Activated T-cell treated with anti-CD3 and anti-CD28 coated beads, Interleukin-2, amount 50 U/mL, for 72 hours (primary cell): ENCODE results near the gene CCDC85C. TPM values are rescaled to one million over a fixed set of nuclear protein-coding genes. Genes with fewer than 3 reads are reported as not detected.

ENCODE experiments used
- ATAC-seq, 2 donors: fragments of 150-1000 bp; cut with Tn5 transposase; replicated peaks in 1 of 2; 2 replicates each; pipeline ENCODE4 v1.10.0; 2021; ENCODE audit warnings: moderate library complexity in 2 of 2, mild to moderate bottlenecking in 1 of 2
- DNase-seq, 2 donors: peaks; one replicate each; pipeline ENCODE4 v3.0.0; 2021 to 2022; ENCODE audit warnings: mixed read lengths in 1 of 2
- H3K27ac Mint-ChIP-seq: one replicate; pipeline ENCODE4 v1.8.0; 2022; ENCODE audit warnings: mild to moderate bottlenecking, moderate library complexity, mixed read lengths
- H3K27me3 Mint-ChIP-seq: one replicate; pipeline ENCODE4 v1.8.0; 2022; ENCODE audit warnings: low read depth, mixed read lengths
- H3K36me3 Mint-ChIP-seq, 2 donors: one replicate each; pipeline ENCODE4 v1.8.0; 2022; ENCODE audit warnings: mixed read lengths in 2 of 2, mild to moderate bottlenecking in 1 of 2; ENCODE audit not compliant: insufficient read depth in 2 of 2
- H3K4me1 Mint-ChIP-seq: one replicate; pipeline ENCODE4 v1.8.0; 2022; ENCODE audit warnings: low read depth, mixed read lengths
- H3K4me3 Mint-ChIP-seq, 2 donors: one replicate each; pipeline ENCODE4 v1.8.0; 2022; ENCODE audit warnings: mild to moderate bottlenecking in 2 of 2, mixed read lengths in 2 of 2, moderate library complexity in 2 of 2
- H3K9me3 Mint-ChIP-seq, 2 donors: one replicate each; pipeline ENCODE4 v1.8.0; 2022; ENCODE audit warnings: mixed read lengths in 2 of 2
- total RNA-seq, 2 donors: library from RNA; stranded (reverse); gene quantifications; one replicate each; pipeline ENCODE4 v1.2.3, GENCODE V29; 2022

Gene CCDC85C
- total RNA-seq, 2 donors from 2014 or later: 10.1 to 11.3 TPM

- Mint-ChIP-seq H3K27me3 (no peaks in the 10 kb centered on the region), H3K4me3 (no peak overlapping the region), H3K9me3 (no peaks in the 10 kb centered on the region), H3K27ac (no peak overlapping the region), H3K4me1 (no peaks in the 10 kb centered on the region), H3K36me3 (no peaks in the 10 kb centered on the region)
- ATAC-seq: no peak
- DNase-seq: no peak
Observed at GRCh38 chr14:99565383-99565782, 38.6 kb downstream of the CCDC85C start.

- Mint-ChIP-seq H3K4me3 (no peak overlapping the region), H3K27ac (no peak overlapping the region), H3K9me3 (no peaks in the 10 kb centered on the region), H3K27me3 (no peaks in the 10 kb centered on the region), H3K4me1 (no peaks in the 10 kb centered on the region), H3K36me3 (no peaks in the 10 kb centered on the region)
- ATAC-seq (no peak), DNase-seq (no peak)
Observed at GRCh38 chr14:99564926-99565259, 39.1 kb downstream of the CCDC85C start.

- Mint-ChIP-seq H3K4me1 (no peaks in the 10 kb centered on the region), H3K36me3 (no peaks in the 10 kb centered on the region), H3K27ac (no peak overlapping the region), H3K9me3 (no peaks in the 10 kb centered on the region), H3K27me3 (no peaks in the 10 kb centered on the region), H3K4me3 (no peak overlapping the region)
- DNase-seq (no peak), ATAC-seq (no peak)
Observed at GRCh38 chr14:99564256-99564925, 39.6 kb downstream of the CCDC85C start.

GRCh38 chr14:99563749-99564129 lies 40.3 kb downstream of the CCDC85C start:
- H3K9me3 Mint-ChIP-seq: no peaks in the 10 kb centered on the region
- no peaks in the 10 kb centered on the region for H3K4me1 Mint-ChIP-seq
- no peaks in the 10 kb centered on the region for H3K27me3 Mint-ChIP-seq
- H3K27ac Mint-ChIP-seq: no peak overlapping the region
- ATAC-seq: no peak
- no peak for DNase-seq
- no peak overlapping the region for H3K4me3 Mint-ChIP-seq
- H3K36me3 Mint-ChIP-seq: no peaks in the 10 kb centered on the region

GRCh38 chr14:99562856-99563748 lies 40.9 kb downstream of the CCDC85C start:
- H3K27ac Mint-ChIP-seq: no peak overlapping the region

GRCh38 chr14:99561864-99562263 lies 42.1 kb downstream of the CCDC85C start:
- H3K36me3 Mint-ChIP-seq: no peaks in the 10 kb centered on the region
- DNase-seq: no peak
- no peak overlapping the region for H3K4me3 Mint-ChIP-seq
- ATAC-seq: no peak
- H3K27ac Mint-ChIP-seq: no peak overlapping the region
- no peaks in the 10 kb centered on the region for H3K4me1 Mint-ChIP-seq
- no peaks in the 10 kb centered on the region for H3K27me3 Mint-ChIP-seq
- no peaks in the 10 kb centered on the region for H3K9me3 Mint-ChIP-seq

More at GRCh38 chr14:99562856-99563748, 40.9 kb downstream of the CCDC85C start:
- H3K27me3 Mint-ChIP-seq: no peaks in the 10 kb centered on the region
- H3K4me1 Mint-ChIP-seq: no peaks in the 10 kb centered on the region
- no peak overlapping the region for H3K4me3 Mint-ChIP-seq
- H3K36me3 Mint-ChIP-seq: no peaks in the 10 kb centered on the region
- ATAC-seq (no peak), DNase-seq (no peak)
- no peaks in the 10 kb centered on the region for H3K9me3 Mint-ChIP-seq

- H3K4me1 Mint-ChIP-seq: no peaks in the 10 kb centered on the region
- no peaks in the 10 kb centered on the region for H3K27me3 Mint-ChIP-seq
- no peak overlapping the region for H3K27ac Mint-ChIP-seq
- H3K4me3 Mint-ChIP-seq: no peak overlapping the region
- no peaks in the 10 kb centered on the region for H3K9me3 Mint-ChIP-seq
- ATAC-seq: no peak
- H3K36me3 Mint-ChIP-seq: no peaks in the 10 kb centered on the region
- DNase-seq: no peak
Observed at GRCh38 chr14:99560922-99561683, 42.9 kb downstream of the CCDC85C start.

GRCh38 chr14:99560403-99560802 lies 43.6 kb downstream of the CCDC85C start:
- no peak overlapping the region for H3K27ac Mint-ChIP-seq
- no peaks in the 10 kb centered on the region for H3K9me3 Mint-ChIP-seq
- no peaks in the 10 kb centered on the region for H3K36me3 Mint-ChIP-seq
- no peaks in the 10 kb centered on the region for H3K4me1 Mint-ChIP-seq
- no peaks in the 10 kb centered on the region for H3K27me3 Mint-ChIP-seq
- DNase-seq: no peak
- ATAC-seq: no peak
- H3K4me3 Mint-ChIP-seq: no peak overlapping the region

GRCh38 chr14:99559286-99559990 lies 44.6 kb downstream of the CCDC85C start:
- no peaks in the 10 kb centered on the region for H3K4me1 Mint-ChIP-seq
- H3K27ac Mint-ChIP-seq: no peak overlapping the region
- DNase-seq (no peak), ATAC-seq (no peak)
- no peaks in the 10 kb centered on the region for H3K9me3 Mint-ChIP-seq
- H3K36me3 Mint-ChIP-seq: no peaks in the 10 kb centered on the region
- no peaks in the 10 kb centered on the region for H3K27me3 Mint-ChIP-seq
- no peak overlapping the region for H3K4me3 Mint-ChIP-seq

GRCh38 chr14:99556134-99556791 lies 47.7 kb downstream of the CCDC85C start:
- ATAC-seq (no peak), DNase-seq (no peak)
- H3K36me3 Mint-ChIP-seq: no peaks in the 10 kb centered on the region
- H3K4me1 Mint-ChIP-seq: peaks cover under 1% of the 10 kb centered on the region
- no peak overlapping the region for H3K4me3 Mint-ChIP-seq
- H3K27me3 Mint-ChIP-seq: no peaks in the 10 kb centered on the region
- no peak overlapping the region for H3K27ac Mint-ChIP-seq
- no peaks in the 10 kb centered on the region for H3K9me3 Mint-ChIP-seq

GRCh38 chr14:99554757-99555531 lies 49.1 kb downstream of the CCDC85C start:
- H3K27ac Mint-ChIP-seq: no peak overlapping the region
- H3K4me3 Mint-ChIP-seq: no peak overlapping the region
- H3K36me3 Mint-ChIP-seq: no peaks in the 10 kb centered on the region
- H3K9me3 Mint-ChIP-seq: no peaks in the 10 kb centered on the region
- ATAC-seq: no peak
- H3K4me1 Mint-ChIP-seq: peaks cover 8% of the 10 kb centered on the region
- no peaks in the 10 kb centered on the region for H3K27me3 Mint-ChIP-seq
- DNase-seq: no peak

- H3K9me3 Mint-ChIP-seq: no peaks in the 10 kb centered on the region
- peaks cover 8% of the 10 kb centered on the region for H3K4me1 Mint-ChIP-seq
- H3K27me3 Mint-ChIP-seq: no peaks in the 10 kb centered on the region
- no peak overlapping the region for H3K4me3 Mint-ChIP-seq
- ATAC-seq (no peak), DNase-seq (no peak)
- no peaks in the 10 kb centered on the region for H3K36me3 Mint-ChIP-seq
- no peak overlapping the region for H3K27ac Mint-ChIP-seq
Observed at GRCh38 chr14:99554184-99554583, 49.8 kb downstream of the CCDC85C start.
